SK-N-SH (cell line): Measurements from ENCODE around the gene PALLD. TPM values are rescaled to one million over a fixed set of nuclear protein-coding genes. Genes with fewer than 3 reads are reported as not detected.

Experiments used
- CTCF ChIA-PET: fragments of 300-600, 350-600 bp; formaldehyde crosslinking; extraction: SDS; loops from one replicate; lab custom pipeline; 2021; lab: Yijun Ruan, JAX
- POLR2A ChIA-PET: fragments of 350-600 bp; sonication (Branson Sonifier 250); formaldehyde crosslinking; extraction: SDS; loops from one replicate; lab custom pipeline; 2020; ENCODE audit warnings: antibody characterized with exemption, inconsistent platforms; lab: Yijun Ruan, JAX
- DNase-seq: peaks from one replicate; pipeline ENCODE4 v3.0.0; 2012
- H2AFZ ChIP-seq: fragments of 200-600 bp; sonication (generic); 2 replicates; pipeline ENCODE4 v1.8.1; 2016; ENCODE audit warnings: antibody characterized with exemption, mild to moderate bottlenecking, low read depth
- H3F3A ChIP-seq: fragments of 200-600 bp; sonication (generic); replicated peaks from 2 replicates; pipeline ENCODE3; 2016; ENCODE audit warnings: antibody characterized with exemption, mild to moderate bottlenecking; ENCODE audit not compliant: insufficient read depth
- H3K27ac ChIP-seq, 2 experiments: fragments of 200-500 bp in 1 of 2; fragments of 200-600 bp in 1 of 2; sonication (Bioruptor generic) in 1 of 2; sonication (generic), shearing (Covaris generic) in 1 of 2; 2 replicates each; pipeline versions ENCODE4 v1.5.1 to v1.6.1; 2014 to 2016; ENCODE audit warnings: low read depth in 2 of 2, inconsistent platforms in 1 of 2, low read length in 1 of 2, mild to moderate bottlenecking in 1 of 2, mixed read lengths in 1 of 2
- H3K27me3 ChIP-seq: fragments of 200-600 bp; sonication (generic), shearing (Covaris generic); 2 replicates; pipeline ENCODE4 v1.6.1; 2016; ENCODE audit warnings: mixed run types; ENCODE audit not compliant: insufficient read depth
- H3K36me3 ChIP-seq, 2 experiments: fragments of 200-500 bp in 1 of 2; fragments of 200-600 bp in 1 of 2; sonication (Bioruptor generic) in 1 of 2; sonication (generic) in 1 of 2; replicated peaks in 1 of 2; 2 replicates each; pipeline versions ENCODE3 to v1.5.1; 2014 to 2016; ENCODE audit warnings: low read length in 1 of 2, mild to moderate bottlenecking in 1 of 2; ENCODE audit not compliant: insufficient read depth in 2 of 2, control insufficient read depth in 1 of 2
- H3K4me1 ChIP-seq, 2 experiments: fragments of 200-500 bp in 1 of 2; fragments of 200-600 bp in 1 of 2; sonication (Bioruptor generic) in 1 of 2; sonication (generic), shearing (Covaris generic) in 1 of 2; 2 replicates each; pipeline versions ENCODE4 v1.5.1 to v1.6.1; 2014 to 2016; ENCODE audit warnings: low read depth in 1 of 2, low read length in 1 of 2, mixed run types in 1 of 2; ENCODE audit not compliant: insufficient read depth in 2 of 2, control insufficient read depth in 1 of 2
- H3K4me2 ChIP-seq: fragments of 200-600 bp; sonication (generic), shearing (Covaris generic); 2 replicates; pipeline ENCODE4 v1.6.1; 2017; ENCODE audit warnings: mixed run types
- H3K4me3 ChIP-seq, 2 experiments: fragments of 200-500 bp in 1 of 2; fragments of 200-600 bp in 1 of 2; sonication (Bioruptor generic) in 1 of 2; sonication (generic), shearing (Covaris generic) in 1 of 2; 2 replicates each; pipeline versions ENCODE4 v1.5.1 to v1.8.1; 2014 to 2016; ENCODE audit warnings: low read depth in 2 of 2, inconsistent platforms in 1 of 2, low read length in 1 of 2, mild to moderate bottlenecking in 1 of 2, mixed read lengths in 1 of 2, moderate library complexity in 1 of 2
- H3K79me2 ChIP-seq: fragments of 200-600 bp; sonication (generic); 2 replicates; pipeline ENCODE4 v1.8.1; 2017; ENCODE audit warnings: mild to moderate bottlenecking; ENCODE audit not compliant: insufficient read depth
- H3K9ac ChIP-seq: fragments of 200-600 bp; sonication (generic); 2 replicates; pipeline ENCODE4 v1.6.1; 2017; ENCODE audit warnings: mixed run types
- H3K9me2 ChIP-seq: fragments of 200-600 bp; sonication (generic); 2 replicates; pipeline ENCODE4 v1.6.1; 2017; ENCODE audit warnings: mixed run types
- H3K9me3 ChIP-seq: fragments of 200-600 bp; sonication (generic); 2 replicates; pipeline ENCODE4 v1.6.1; 2017; ENCODE audit warnings: mixed run types, mild to moderate bottlenecking, moderate library complexity
- H4K20me1 ChIP-seq: fragments of 200-600 bp; sonication (generic); 2 replicates; pipeline ENCODE4 v1.6.1; 2017; ENCODE audit warnings: mild to moderate bottlenecking, mixed run types; ENCODE audit not compliant: insufficient read depth
- CHD2 ChIP-seq: fragments of 150-350 bp; IDR thresholded peaks from 2 replicates; pipeline ENCODE4 v1.6.1; 2018; ENCODE audit warnings: low read length; ENCODE audit not compliant: partially characterized antibody
- CTCF ChIP-seq: fragments of 200-600 bp; sonication (generic); IDR thresholded peaks from 2 replicates; pipeline ENCODE4 v1.6.1; 2017; ENCODE audit warnings: antibody characterized with exemption, mild to moderate bottlenecking, moderate library complexity
- ELF1 ChIP-seq: IDR thresholded peaks from 2 replicates; pipeline ENCODE4 v1.4.0; 2012
- FOXM1 ChIP-seq: IDR thresholded peaks from 2 replicates; pipeline ENCODE4 v1.4.0; 2012; ENCODE audit warnings: low read depth, mild to moderate bottlenecking
- GABPA ChIP-seq: IDR thresholded peaks from 2 replicates; pipeline ENCODE4 v1.4.0; 2012; ENCODE audit warnings: low read depth, mild to moderate bottlenecking
- GATA2 ChIP-seq: sonication (generic); formaldehyde crosslinking; IDR thresholded peaks from 2 replicates; pipeline ENCODE4 v1.5.0; 2020; ENCODE audit warnings: mild to moderate bottlenecking, missing genetic modification reagents
- MEF2A ChIP-seq: IDR thresholded peaks from 2 replicates; pipeline ENCODE4 v1.4.0; 2012; ENCODE audit warnings: low read depth, borderline replicate concordance
- MXI1 ChIP-seq: IDR thresholded peaks from 2 replicates; pipeline ENCODE4 v1.6.1; 2012; ENCODE audit warnings: mild to moderate bottlenecking, low read depth, low read length, improper control_type of control experiment
- NFIC ChIP-seq: IDR thresholded peaks from 2 replicates; pipeline ENCODE4 v1.4.0; 2012; ENCODE audit warnings: borderline replicate concordance
- NRF1 ChIP-seq: IDR thresholded peaks from 2 replicates; pipeline ENCODE4 v1.6.1; 2012; ENCODE audit warnings: low read depth, mild to moderate bottlenecking, low read length
- POLR2AphosphoS5 ChIP-seq: IDR thresholded peaks from 2 replicates; pipeline ENCODE4 v1.6.1; 2012; ENCODE audit warnings: low read depth, low read length
- RAD21 ChIP-seq: IDR thresholded peaks from 2 replicates; pipeline ENCODE4 v1.6.1; 2012; ENCODE audit warnings: mild to moderate bottlenecking, low read length
- REST ChIP-seq: IDR thresholded peaks from 2 replicates; pipeline ENCODE4 v1.6.1; 2012; ENCODE audit warnings: mild to moderate bottlenecking, low read depth, low read length, moderate library complexity
- RFX5 ChIP-seq: IDR thresholded peaks from 2 replicates; pipeline ENCODE4 v1.6.1; 2012; ENCODE audit warnings: mild to moderate bottlenecking, improper control_type of control experiment, low read length
- SIN3A ChIP-seq: IDR thresholded peaks from 2 replicates; pipeline ENCODE4 v1.6.1; 2012; ENCODE audit warnings: low read depth, mild to moderate bottlenecking, low read length, moderate library complexity, borderline replicate concordance
- SMC3 ChIP-seq: IDR thresholded peaks from 2 replicates; pipeline ENCODE4 v1.6.1; 2012; ENCODE audit warnings: low read depth, low read length, improper control_type of control experiment
- TAF1 ChIP-seq: IDR thresholded peaks from 2 replicates; pipeline ENCODE4 v1.6.1; 2012; ENCODE audit warnings: low read depth, mild to moderate bottlenecking, low read length, moderate library complexity, borderline replicate concordance
- TCF12 ChIP-seq: IDR thresholded peaks from 2 replicates; pipeline ENCODE4 v1.4.0; 2012
- TEAD4 ChIP-seq: IDR thresholded peaks from 2 replicates; pipeline ENCODE4 v1.4.0; 2012; ENCODE audit warnings: mild to moderate bottlenecking, borderline replicate concordance; ENCODE audit not compliant: insufficient read depth
- USF1 ChIP-seq: IDR thresholded peaks from 2 replicates; pipeline ENCODE4 v1.4.0; 2012; ENCODE audit warnings: low read depth, borderline replicate concordance
- USF2 ChIP-seq: fragments of 150-350 bp; IDR thresholded peaks from 2 replicates; pipeline ENCODE4 v1.6.1; 2017; ENCODE audit warnings: antibody characterized with exemption, low read length, low read depth, borderline replicate concordance
- WGBS: methylation state at CpG from one replicate; pipeline ENCODE4 v1.1.6; 2017; ENCODE audit warnings: low lambda C conversion rate; 5-methylcytosine and 5-hydroxymethylcytosine counted together
- polyA plus RNA-seq, 3 experiments: library from polyadenylated mRNA; depleted of rRNA; stranded (reverse); fragments of >200 nt; gene quantifications; 2 replicates each; pipeline ENCODE4 v1.2.3, GENCODE V29; 2012

The PALLD gene
- polyA plus RNA-seq, 1 of the 3 experiments (the other 2 are of a cell fraction), result 33.0 TPM

GRCh38 chr4:168633064-168633463, 136.2 kb downstream of the PALLD start:
- CTCF ChIA-PET, result interaction anchor here (2.1 to 3.1 kb wide), 2 partner anchors 10 to 47 kb away, joined by 5 to 16 read pairs; no protein-coding TSS in a partner anchor
- no peak for TF ChIP-seq SMC3
- no peak for TF ChIP-seq FOXM1
- TF ChIP-seq GATA2 (CRISPR knock-in tag), result no peak
- no peak for TF ChIP-seq POLR2AphosphoS5
- no peak for TF ChIP-seq TEAD4
- TF ChIP-seq TAF1, result no peak
- H3K9me2 ChIP-seq, result no peaks in the 10 kb centered on the region
- H3K4me1 ChIP-seq, result peaks cover 22 to 48% of the 10 kb centered on the region in 2 experiments
- H3K9ac ChIP-seq, result peak overlapping the region; percentile 77; the same call in 1 of the 2 replicates
- H3F3A ChIP-seq, result peaks cover 65% of the 10 kb centered on the region
- H3K79me2 ChIP-seq, result peaks cover 32% of the 10 kb centered on the region
- H3K27ac ChIP-seq, result peak overlapping the region in 1 of 2 experiments; percentile 93; a peak in 2 of 4 replicates
- H3K4me2 ChIP-seq, result peak overlapping the region; percentile 90
- POLR2A ChIA-PET, result no interaction called here
- H3K36me3 ChIP-seq, result no peaks in the 10 kb centered on the region
- H2AFZ ChIP-seq, result no peak overlapping the region
- H3K27me3 ChIP-seq, result no peaks in the 10 kb centered on the region
- no peak for DNase-seq
- no peaks in the 10 kb centered on the region for H3K9me3 ChIP-seq
- peak overlapping the region; percentile 77 to 79; a peak in 2 of 4 replicates for H3K4me3 ChIP-seq
- WGBS, result 80% methylated on average over 4 of the region's 4 CpGs
- H4K20me1 ChIP-seq, result no peaks in the 10 kb centered on the region

- Histone ChIP-seq H3K9me2 (no peaks in the 10 kb centered on the region), H3F3A (peaks cover 69% of the 10 kb centered on the region), H4K20me1 (no peaks in the 10 kb centered on the region), H3K4me2 (peak overlapping the region; percentile 90), H3K79me2 (peaks cover 35% of the 10 kb centered on the region), H3K9me3 (no peaks in the 10 kb centered on the region), H3K9ac (peak overlapping the region; percentile 77; the same call in 1 of the 2 replicates), H3K27me3 (no peaks in the 10 kb centered on the region), H2AFZ (no peak overlapping the region), H3K4me1 (peaks cover 22 to 51% of the 10 kb centered on the region in 2 experiments), H3K36me3 (no peaks in the 10 kb centered on the region), H3K4me3 (peak overlapping the region; percentile 77 to 79; a peak in 2 of 4 replicates), H3K27ac (peak overlapping the region in 1 of 2 experiments; percentile 93; a peak in 2 of 4 replicates)
- ChIA-PET CTCF (interaction anchor here (1.2 to 2.1 kb wide), 4 partner anchors 9 to 30 kb away, joined by 3 to 5 read pairs (median 4); no protein-coding TSS in a partner anchor), POLR2A (no interaction called here)
- 41% methylated on average over 1 of the region's 1 CpG for WGBS
- DNase-seq, result no peak
- TF ChIP-seq NRF1 (no peak), CHD2 (no peak), ELF1 (no peak), SIN3A (no peak), NFIC (no peak), REST (no peak), CTCF (no peak), MEF2A (no peak), USF1 (no peak), USF2 (no peak), TCF12 (no peak), RFX5 (no peak), RAD21 (no peak), GABPA (no peak), SMC3 (no peak), MXI1 (no peak)
These were observed 136.6 kb downstream of the PALLD start for GRCh38 chr4:168633496-168633895.
